NOMO-1 treated with dmso at 0.1 percent for 144 hours (cell line): ENCODE results near the gene MBNL1.
"Not testable (repeated sequence)": the region's sequence is repeated elsewhere in the genome, so short reads cannot be mapped to it uniquely, and the experiment has no call there.

Experiments
- DNase-seq: peaks from one replicate; lab custom pipeline; 2025; ENCODE audit not compliant: unreplicated experiment; lab: John Stamatoyannopoulos, UW

Gene MBNL1

DNA sequence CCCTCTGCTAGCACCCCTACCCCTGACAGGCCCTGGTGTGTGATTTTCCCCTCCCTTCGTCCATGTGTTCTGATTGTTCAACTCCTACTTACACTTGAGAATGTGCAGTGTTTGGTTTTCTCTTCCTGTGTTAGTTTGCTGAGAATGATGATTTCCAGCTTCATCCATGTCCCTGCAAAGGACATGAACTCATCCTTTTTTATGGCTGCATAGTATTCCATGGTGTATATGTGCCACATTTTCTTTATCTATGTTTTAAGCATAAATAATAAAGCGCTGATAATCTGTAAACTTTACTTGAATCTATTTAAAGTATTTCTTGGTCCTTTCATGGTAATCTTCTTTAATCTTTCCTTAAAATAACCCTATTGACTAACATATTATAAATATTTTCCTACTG is 128.6 kb downstream of the MBNL1 start:
- not testable (repeated sequence) for DNase-seq

DNA sequence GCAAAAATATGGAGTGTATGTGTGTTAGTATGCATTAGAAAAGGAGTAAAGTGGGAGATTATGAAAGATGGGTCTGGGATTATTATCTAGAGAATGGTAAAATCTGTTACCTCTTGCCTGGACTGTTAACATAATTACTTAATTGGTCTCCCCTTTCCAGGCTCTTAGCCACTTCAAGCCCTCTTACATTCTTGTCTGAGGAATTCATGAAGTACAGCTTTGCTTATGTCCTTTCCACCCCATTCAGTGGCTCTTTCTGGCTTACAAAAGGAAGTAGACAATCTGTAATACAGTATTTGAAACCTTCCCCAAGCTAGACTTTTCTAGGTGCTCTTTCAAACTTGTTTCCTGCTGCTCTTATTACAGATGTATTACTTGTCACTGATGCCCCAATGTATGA is 129.8 kb downstream of the MBNL1 start:
- no peak for DNase-seq

DNA sequence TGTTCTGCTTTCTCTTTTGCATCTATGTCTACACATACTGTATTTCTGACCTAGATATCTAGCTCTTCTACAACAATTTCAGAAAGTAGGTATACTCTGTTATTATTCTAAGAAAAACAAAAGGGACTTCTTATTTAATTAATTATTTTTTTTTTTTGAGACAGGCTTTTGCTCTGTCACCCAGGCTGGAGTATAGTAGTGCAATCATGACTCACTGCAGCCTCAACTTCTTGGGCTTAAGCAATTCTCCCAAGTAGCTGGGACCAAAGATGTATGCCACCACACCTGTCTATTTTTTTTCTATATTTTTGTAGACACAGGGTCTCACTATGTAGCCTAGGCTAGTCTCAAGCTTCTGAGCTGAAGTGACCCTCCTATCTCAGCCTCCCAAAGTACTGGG is 130.6 kb downstream of the MBNL1 start:
- no peak for DNase-seq

DNA sequence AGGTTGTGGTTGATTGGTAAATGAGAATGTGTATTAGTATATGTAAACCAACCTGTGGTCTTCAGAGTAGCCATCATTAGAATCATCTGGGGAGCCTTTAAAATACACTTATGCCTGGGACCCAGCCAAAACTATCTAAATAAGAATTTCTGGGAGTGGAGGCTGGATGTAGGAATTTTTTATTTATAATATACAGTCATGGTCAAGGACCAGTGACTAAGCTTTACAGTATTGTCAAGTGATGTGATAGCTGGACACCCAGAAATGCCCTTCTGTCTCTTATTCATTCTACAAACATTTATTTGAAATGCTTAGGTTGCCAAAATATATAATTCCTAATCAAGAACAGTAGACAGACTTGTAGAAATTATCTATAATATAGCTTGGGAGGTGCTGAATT is 132.2 kb downstream of the MBNL1 start:
- DNase-seq, result no peak

DNA sequence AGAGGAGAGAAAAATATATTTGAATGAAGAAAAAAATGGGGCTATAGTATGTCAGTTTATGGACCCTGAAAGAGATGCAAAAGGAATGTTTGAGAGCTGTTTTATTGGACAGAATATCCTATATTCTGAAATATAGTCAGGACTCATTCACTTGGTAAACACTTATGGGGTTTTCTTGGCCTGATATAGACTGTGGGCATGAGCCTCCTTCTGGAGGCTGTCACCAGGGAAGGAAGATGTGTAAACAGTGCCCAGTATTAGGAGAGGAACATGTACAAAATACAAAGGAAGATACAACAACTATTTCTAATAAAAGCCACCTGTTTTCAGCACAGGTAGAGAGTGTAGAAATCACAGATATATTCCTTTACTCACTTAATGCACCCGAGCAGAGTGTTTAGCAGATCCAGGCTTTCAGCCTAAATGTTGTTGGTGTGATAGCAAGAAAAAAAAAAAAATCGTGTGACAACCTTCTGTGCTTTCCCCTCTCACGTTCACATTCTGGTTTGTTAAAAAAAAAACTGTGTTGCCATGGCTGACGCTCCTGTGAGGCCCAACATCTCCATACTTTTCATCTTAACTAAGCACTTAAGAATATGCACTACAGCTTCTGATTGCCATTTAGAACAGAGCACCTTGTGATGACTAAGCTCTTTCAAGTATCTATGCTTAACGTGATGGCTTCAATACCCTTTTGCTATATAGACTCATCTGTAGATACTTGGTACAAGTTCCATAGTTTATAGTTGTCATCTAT is 134.1 kb downstream of the MBNL1 start:
- no peak for DNase-seq

DNA sequence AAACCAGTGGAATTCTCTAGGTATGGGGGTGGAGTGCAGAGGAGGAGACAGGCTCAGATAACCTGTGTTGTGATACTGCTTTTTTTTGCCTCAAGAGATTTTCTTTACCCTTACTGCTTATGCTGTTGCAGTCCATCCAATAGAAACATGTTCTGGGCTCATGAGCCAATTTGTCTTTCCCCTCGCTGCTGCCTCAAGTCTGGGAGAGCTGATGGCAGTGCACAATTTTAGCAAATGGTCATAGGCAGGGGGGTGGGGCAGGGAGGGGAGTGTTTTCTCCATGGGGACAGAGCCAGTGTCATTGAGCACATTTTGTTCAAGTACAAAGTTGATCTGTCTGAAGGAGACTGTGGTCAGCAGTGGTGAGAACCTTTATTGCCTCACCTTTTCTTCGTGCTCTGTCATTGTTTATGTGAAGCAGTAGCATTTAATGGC is 134.9 kb downstream of the MBNL1 start:
- DNase-seq, result no peak

DNA sequence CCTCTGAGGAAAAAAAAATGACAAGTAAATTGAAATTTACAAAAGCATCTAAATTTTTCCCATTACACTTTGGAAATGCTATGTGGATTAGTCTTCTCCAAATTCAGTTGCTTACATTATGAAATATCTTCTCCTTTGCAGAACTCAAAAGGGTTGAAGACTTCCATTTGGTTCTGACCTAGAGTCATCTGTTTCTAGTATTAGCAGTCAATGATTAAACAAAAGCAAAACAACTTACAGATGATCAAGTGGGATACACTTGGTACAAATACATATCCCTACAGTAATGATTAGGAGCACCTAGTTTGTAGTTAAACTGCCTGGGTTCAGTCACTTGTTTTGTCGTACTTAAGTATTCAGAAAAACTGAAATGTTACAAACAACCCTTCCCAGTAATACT is 136.2 kb downstream of the MBNL1 start:
- DNase-seq, result no peak

DNA sequence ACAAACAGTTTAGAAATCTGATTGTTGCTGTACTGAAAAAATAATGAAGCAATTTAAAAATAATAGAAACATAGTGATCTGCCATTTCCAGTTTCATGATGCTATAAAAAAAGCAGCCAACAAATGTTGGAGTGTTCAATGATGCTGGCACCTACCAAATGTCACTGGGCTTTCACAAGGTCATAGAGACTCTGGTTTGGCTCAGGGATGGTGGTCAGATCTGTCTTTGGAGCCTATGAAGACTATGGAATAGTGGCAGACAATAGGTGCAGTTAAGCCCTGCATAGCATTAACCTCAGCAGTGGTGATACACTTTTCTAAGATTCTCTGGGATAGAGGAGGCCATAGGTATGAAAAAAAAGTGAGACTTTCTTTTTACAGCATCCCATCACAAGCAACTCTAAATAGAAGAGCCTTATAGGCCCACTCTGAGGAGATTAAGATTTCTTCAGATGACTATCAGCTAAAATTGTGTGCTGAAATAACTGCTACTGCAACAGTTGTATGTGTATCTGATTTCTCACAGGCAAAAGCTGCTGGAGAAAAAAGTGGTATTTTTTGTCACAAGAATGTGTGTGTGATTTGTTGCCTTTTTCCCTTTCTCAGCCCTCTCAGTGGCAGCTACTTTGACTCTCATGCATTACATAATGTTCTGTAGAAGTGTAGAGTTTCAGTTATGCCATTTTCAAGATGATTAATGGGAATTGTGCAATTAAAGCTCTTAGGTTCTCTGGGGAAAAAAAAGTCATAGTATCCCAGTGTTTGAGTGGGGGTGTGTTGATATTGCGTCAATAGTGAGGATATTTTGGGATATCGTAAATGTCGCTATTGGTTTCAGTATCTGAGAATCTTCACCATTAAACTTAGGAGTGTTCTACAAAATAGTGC is 137.4 kb downstream of the MBNL1 start:
- peak; percentile 44 for DNase-seq

DNA sequence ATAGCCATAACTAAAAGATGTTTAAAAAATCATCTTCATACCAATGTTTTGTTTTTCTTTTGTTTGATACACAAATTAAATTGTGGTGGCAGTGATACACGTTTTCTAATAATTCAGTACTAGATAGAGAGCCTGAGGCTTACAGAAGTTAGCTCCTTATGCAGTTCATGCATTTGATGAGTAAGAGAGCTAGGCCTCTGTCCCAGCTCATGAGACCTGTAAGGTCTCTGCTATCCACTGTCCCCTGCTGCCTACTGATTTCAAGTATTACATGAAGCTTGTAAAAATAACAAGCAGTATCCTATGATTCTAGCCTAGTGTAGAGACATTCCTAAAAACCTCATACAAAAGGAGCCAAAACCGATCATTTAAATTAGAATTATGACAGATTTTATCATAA is 144.5 kb downstream of the MBNL1 start:
- DNase-seq, result no peak

DNA sequence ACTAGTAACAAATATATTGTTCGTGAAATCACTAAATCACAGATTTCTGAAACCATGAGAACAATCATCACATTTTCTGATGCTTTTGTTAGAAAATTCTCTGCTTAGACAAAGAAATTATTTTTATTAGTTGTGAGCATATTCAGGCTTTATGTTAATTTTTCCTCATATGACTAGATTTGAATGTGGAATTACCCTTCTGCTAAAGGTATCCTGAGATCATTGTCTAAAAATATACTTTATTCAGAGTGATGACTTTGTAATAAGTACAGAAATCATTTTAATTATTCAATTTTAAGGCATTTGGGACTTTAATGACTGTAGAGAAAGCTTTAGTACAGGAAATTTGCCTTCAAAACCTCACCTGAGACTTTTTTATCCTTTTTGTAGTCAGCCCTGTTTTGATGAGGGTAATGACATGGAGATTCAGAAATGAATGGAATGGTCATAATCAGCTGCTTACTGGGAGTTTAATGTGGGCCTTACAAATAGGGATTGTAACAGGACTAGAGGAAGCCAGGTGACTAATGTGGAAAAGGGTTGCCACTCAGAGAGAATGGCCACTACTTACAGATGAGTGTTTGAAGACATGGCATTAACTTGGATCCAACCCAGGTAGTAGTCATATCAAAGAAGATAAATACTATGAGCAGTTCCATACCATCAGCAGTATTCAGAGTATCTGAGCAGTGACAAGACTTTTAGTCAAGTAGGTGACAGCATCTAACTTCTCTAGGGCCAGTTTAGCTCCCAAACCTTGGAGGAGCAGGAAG is 148.3 kb downstream of the MBNL1 start:
- DNase-seq, result no peak

DNA sequence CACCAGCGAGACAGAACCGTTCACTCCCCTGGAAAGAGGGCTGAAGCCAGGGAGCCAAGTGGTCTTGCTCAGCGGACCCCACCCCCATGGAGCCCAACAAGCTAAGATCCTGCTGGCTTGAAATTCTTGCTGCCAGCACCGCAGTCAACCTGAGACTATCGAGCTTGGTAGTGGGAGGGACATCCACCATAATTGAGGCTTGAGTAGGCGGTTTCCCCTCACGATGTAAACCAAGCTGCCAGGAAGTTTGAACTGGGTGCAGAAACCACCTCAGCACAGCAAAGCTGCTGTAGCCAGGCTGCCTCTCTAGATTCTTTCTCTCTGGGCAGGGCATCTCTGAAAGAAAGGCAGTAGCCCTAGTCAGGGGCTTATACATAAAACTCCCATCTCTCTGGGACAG is 151.0 kb downstream of the MBNL1 start:
- DNase-seq, result no peak

DNA sequence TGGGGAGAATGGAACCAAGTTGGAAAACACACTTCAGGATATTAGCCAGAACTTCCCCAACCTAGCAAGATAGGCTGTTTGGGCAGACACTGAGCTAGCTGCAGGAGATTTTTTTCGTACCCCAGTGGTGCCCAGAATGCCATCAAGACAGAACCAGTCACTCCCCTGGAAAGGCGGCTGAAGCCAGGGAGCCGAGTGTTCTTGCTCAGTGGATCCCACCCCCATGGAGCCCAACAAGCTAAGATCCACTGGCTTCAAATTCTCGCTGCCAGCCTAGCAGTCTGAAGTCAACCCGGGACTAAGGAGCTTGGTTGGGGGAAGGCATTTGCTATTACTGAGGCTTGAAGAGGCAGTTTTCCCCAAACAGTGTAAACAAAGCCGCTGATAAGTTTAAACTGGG is 152.4 kb downstream of the MBNL1 start:
- no peak for DNase-seq

DNA sequence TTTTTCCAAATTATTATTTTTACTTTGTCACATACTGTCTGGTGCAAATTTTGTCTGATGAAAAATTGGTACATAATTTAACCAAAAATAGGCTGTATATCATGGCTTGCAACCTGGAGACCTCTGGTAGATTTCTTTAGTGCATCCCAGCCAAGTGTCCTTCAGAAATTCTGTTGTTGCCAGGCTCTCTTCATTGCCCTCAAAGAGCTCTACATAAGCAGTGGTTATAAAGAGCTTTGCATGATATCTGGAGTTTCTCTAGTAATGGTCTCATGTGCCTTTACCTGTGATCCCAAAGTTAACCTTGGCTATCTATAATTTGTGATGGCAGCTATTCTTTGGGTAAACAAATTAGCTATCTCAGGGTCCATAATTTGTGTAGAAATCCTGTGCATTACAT is 157.7 kb downstream of the MBNL1 start:
- DNase-seq, result no peak

DNA sequence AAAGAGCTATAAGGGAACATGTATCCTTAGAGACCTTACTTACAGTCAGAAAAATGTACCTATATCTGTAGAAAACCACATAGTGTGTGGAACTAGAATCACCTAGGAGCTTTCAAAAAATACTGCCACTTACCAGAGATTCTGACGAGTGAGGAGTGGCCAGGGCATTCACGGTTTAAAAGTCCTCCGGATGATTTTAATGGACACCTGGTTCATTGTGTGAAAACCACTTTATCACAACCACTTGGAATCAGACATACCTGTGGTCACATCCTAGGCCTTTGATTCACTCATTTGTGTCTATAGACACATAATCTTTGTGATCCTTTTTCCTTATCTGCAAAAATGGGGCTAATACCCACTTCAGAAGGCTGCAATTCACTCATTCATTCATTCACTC is 159.8 kb downstream of the MBNL1 start:
- DNase-seq, result no peak

DNA sequence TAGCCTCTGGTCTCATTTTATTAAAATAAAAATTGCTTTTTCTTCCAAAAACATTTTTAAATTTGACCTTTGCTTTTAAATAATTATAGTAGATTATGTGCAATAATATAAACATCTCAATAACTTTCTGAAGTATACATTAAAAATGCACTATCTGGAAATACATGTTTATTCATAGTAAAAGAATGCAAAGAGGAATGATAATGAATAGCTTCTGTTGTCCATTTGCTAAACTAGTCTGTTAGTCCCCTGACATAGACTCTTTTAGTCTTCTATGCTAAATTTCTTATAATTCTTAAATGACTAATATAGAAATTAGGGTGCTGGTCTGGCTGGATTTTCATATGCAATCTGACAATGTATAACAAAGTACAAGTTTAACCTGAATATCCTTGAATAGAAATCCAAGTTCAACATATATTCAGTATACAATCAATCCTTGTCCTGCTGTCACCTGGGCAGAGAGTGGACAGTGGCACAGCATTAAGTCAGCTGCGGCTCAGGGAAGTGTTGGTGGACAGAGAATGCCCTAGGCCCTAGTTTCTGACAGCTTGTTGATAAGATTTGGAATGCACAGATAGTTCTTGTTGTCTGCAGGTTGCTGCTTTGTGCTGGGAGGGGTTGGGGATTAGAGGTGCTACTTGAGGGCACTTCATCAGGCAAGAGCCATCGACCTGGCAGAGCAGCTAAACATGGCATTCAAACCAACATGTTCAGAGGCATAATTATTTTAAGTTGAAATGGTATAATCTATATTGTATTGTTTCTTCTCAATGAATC is 161.7 kb downstream of the MBNL1 start:
- no peak for DNase-seq

DNA sequence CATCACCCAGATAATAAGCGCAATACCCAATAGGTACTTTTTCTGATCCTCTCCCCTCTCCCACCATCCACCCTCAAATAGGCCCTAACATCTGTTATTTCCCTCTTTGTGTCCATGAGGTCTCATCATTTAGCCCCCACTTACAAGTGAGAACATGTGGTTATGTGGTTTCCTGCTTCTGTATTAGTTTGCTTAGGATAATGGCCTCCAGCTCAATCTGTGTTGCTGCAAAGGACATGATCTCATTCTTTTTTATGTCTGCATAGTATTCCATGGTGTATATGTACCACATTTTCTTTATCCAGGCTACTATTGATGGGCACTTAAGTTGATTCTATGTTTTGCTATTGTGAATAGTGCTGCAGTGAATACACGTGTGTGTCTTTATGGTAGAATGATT is 165.4 kb downstream of the MBNL1 start:
- no peak for DNase-seq

DNA sequence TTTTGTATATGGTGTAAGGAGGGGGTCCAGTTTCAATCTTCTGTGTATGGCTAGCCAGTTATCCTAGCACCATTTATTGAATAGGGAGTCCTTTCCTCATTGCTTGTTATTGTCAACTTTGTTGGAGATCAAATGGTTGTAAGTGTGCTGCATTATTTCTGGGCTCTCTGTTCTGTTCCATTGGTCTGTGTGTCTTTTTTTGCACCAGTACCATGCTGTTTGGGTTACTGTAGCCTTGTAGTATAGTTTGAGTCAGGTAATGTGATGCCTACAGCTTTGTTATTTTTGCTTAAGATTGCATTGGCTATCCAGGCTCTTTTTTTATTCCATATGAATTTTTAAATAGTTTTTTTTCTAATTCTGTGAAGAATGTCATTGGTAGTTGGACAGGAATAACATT is 166.5 kb downstream of the MBNL1 start:
- not testable (repeated sequence) for DNase-seq

DNA sequence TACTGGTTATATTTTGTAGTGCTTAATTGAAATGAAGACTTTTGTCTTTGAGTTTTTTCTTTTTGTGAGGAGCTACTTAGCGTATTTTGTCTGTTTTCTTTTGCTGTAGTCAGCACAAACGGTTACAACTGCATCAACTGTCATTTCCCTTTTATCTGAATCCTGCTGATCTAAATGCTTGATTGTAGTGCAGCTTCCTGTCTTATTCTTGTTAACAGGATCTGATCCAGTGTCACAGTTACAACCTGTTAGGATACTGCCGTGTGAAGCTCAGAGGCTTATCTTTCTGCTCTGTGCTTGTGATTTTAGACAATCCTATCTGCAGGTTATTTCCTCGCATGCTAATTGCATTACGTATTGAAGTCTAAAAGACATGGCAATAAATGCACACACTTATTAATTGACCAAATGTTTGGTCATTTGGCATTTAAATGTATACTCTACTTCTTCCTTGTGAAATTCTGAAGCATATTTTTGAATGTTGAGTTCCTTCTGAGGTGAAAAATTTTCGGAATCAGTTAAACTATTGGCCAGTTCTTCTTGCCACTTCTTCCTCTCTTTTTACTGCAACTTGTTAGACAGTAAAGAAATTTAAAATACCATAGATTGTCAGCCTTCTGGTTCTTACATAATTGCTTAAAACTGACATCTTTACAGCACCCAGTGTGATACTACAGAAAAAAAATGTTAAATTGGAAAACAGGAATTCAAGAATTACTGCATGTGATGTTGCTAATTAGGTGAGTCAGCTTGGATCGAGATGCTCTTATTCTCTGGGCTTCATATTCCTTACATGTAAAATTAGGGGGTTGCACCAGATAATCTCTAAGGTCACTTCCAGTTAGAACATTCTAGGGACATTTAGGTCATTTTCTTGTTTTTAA is 168.2 kb downstream of the MBNL1 start:
- DNase-seq, result no peak

DNA sequence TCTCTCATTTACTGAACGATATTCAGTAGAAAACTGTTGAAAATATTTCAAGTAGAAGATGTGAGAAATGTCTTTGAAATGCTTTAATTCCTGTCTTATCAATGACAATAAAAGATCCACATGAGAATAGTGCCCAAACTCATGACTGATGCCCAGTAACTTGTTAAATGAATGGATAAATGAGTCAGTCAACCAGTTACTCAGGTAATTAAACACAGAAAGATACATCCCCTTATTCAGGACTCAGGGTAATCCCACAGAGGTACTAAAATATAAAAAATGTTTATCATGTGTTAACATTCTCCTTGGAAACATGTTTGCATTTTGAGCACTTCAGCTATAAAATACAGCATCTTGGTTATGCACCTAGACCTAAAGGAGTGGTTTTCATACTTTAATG is 169.5 kb downstream of the MBNL1 start:
- no peak for DNase-seq

DNA sequence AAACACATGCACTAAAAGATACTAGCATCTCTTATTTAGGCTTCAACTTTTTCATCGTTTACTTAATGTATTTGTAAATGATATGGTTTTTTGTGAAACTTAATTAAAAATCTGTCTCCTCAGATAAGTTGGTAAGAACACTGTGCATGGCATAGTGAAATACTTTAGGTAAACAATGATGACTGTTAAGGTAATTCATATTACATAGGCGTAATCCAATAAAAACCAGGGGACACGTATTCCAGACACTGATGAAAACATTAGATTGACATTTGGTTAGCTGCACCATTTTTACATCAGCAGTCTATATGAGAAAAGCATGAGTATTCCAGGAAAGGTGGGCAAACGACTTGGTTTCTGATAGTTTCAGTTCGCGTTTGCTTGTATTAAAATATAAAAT is 170.0 kb downstream of the MBNL1 start:
- no peak for DNase-seq
